ENCODE measurements around the gene ZNF678. TPM values are rescaled to one million over a fixed set of nuclear protein-coding genes. Genes with fewer than 3 reads are reported as not detected.

Gene ZNF678
- total RNA-seq, 1 experiment from 2014 or later: 4.1 TPM

- intact Hi-C loops (cut with micrococcal nuclease; ENCODE audit: unreplicated experiment): no loop called here
- no peak overlapping the region for H3K4me3 ChIP-seq
- H3K9me3 ChIP-seq (ENCODE audit: insufficient read depth, low read depth): peaks cover 8% of the 10 kb centered on the region
- H4K20me1 ChIP-seq (ENCODE audit: insufficient read depth): no peaks in the 10 kb centered on the region
- H3K4me1 ChIP-seq (replicated peaks; ENCODE audit: insufficient read depth): no peaks in the 10 kb centered on the region
- BruUV-seq (replicated peaks): no TSS peak
- H2AFZ ChIP-seq: no peak overlapping the region
- H3K79me2 ChIP-seq (ENCODE audit: low read depth): peaks cover 3% of the 10 kb centered on the region; the same call in 1 of the 2 replicates
- POLR2A ChIA-PET (ENCODE audit: unreplicated experiment): no interaction called here
- no peak for DNase-seq
- H3K27ac ChIP-seq: no peak overlapping the region
- no peak overlapping the region for H3K4me2 ChIP-seq
- CTCF ChIA-PET: no interaction called here
- TF ChIP-seq CTCF (conservative IDR thresholded peaks at IDR 0.05): no peak
- no peak for TF ChIP-seq EZH2 (IDR thresholded peaks at IDR 0.05; ENCODE audit: low read depth)
- no peaks in the 10 kb centered on the region for H3K9me2 ChIP-seq (ENCODE audit: insufficient read depth)
- H3K27me3 ChIP-seq (ENCODE audit: insufficient read depth, low read depth): no peaks in the 10 kb centered on the region
- no peaks in the 10 kb centered on the region for H3K36me3 ChIP-seq (ENCODE audit: low read depth)
- no peaks in the 10 kb centered on the region for H3F3A ChIP-seq (ENCODE audit: insufficient read depth, low read depth)
Observed at GRCh38 chr1:227574926-227575325, 11.6 kb downstream of the ZNF678 start.

DNA sequence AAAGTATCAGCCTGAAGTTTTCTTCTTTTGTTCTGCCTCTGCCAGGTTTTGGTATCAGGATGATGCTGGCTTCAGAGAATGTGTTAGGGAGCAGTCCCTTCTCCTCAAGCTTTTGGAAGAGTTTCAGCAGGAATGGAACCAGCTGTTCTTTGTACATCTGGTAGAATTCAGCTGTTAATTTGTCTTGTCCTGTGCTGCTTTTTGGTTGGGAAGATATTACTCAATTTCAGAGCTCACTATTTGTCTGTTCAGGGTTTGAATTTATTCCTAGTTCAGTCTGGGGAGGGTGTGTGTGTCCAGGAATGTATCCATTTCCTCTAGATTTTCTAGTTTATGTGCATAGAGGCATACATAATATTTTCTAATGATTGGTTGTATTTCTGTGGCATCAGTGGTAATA lies 12.8 kb downstream of the ZNF678 start:
- H2AFZ ChIP-seq: no peak overlapping the region
- no peaks in the 10 kb centered on the region for H4K20me1 ChIP-seq (ENCODE audit: insufficient read depth)
- TF ChIP-seq EZH2 (IDR thresholded peaks at IDR 0.05; ENCODE audit: low read depth): no peak
- no peak for TF ChIP-seq CTCF (conservative IDR thresholded peaks at IDR 0.05)
- H3K27me3 ChIP-seq (ENCODE audit: insufficient read depth, low read depth): no peaks in the 10 kb centered on the region
- H3K79me2 ChIP-seq (ENCODE audit: low read depth): peaks cover 3% of the 10 kb centered on the region; the same call in 1 of the 2 replicates
- BruUV-seq (replicated peaks): no TSS peak
- DNase-seq: no peak
- intact Hi-C loops (cut with micrococcal nuclease; ENCODE audit: unreplicated experiment): no loop called here
- peaks cover 8% of the 10 kb centered on the region for H3K9me3 ChIP-seq (ENCODE audit: insufficient read depth, low read depth)
- H3K9me2 ChIP-seq (ENCODE audit: insufficient read depth): no peaks in the 10 kb centered on the region
- ChIA-PET CTCF (no interaction called here), POLR2A (ENCODE audit: unreplicated experiment) (no interaction called here)
- H3K4me2 ChIP-seq: no peak overlapping the region
- no peak overlapping the region for H3K4me3 ChIP-seq
- no peaks in the 10 kb centered on the region for H3F3A ChIP-seq (ENCODE audit: insufficient read depth, low read depth)
- H3K27ac ChIP-seq: no peak overlapping the region
- H3K36me3 ChIP-seq (ENCODE audit: low read depth): no peaks in the 10 kb centered on the region
- H3K4me1 ChIP-seq (replicated peaks; ENCODE audit: insufficient read depth): no peaks in the 10 kb centered on the region

GRCh38 chr1:227577500-227577899 lies 14.1 kb downstream of the ZNF678 start:
- DNase-seq: no peak
- Histone ChIP-seq H3K36me3 (ENCODE audit: low read depth) (no peaks in the 10 kb centered on the region), H3K79me2 (ENCODE audit: low read depth) (peaks cover 3% of the 10 kb centered on the region; the same call in 1 of the 2 replicates), H3K27ac (no peak overlapping the region), H3F3A (ENCODE audit: insufficient read depth, low read depth) (no peaks in the 10 kb centered on the region), H3K27me3 (ENCODE audit: insufficient read depth, low read depth) (no peaks in the 10 kb centered on the region), H2AFZ (no peak overlapping the region), H3K4me2 (no peak overlapping the region), H3K4me3 (no peak overlapping the region), H3K9me3 (ENCODE audit: insufficient read depth, low read depth) (peaks cover 8% of the 10 kb centered on the region), H3K4me1 (replicated peaks; ENCODE audit: insufficient read depth) (no peaks in the 10 kb centered on the region), H3K9me2 (ENCODE audit: insufficient read depth) (no peaks in the 10 kb centered on the region), H4K20me1 (ENCODE audit: insufficient read depth) (no peaks in the 10 kb centered on the region)
- BruUV-seq (replicated peaks): no TSS peak
- intact Hi-C loops (cut with micrococcal nuclease; ENCODE audit: unreplicated experiment): no loop called here
- ChIA-PET CTCF (no interaction called here), POLR2A (ENCODE audit: unreplicated experiment) (interaction anchor here (0.7 kb wide), 1 partner anchor 15 kb away, joined by 3 read pairs; no protein-coding TSS in a partner anchor)
- TF ChIP-seq CTCF (conservative IDR thresholded peaks at IDR 0.05): no peak
- no peak for TF ChIP-seq EZH2 (IDR thresholded peaks at IDR 0.05; ENCODE audit: low read depth)

Data from PC-9 (cell line).